ENCODE data around the gene THEMIS.

The THEMIS gene

GRCh38 chr6:127924440-127924839 is 23.6 kb upstream of the THEMIS start:
- no peak for TF ChIP-seq CTCF (conservative IDR thresholded peaks at IDR 0.05; ENCODE audit: low read depth, low read length)
- DNase-seq (ENCODE audit: low read depth) = peak; percentile 66

GRCh38 chr6:127924031-127924430 is 23.2 kb upstream of the THEMIS start:
- H3K4me3 ChIP-seq (ENCODE audit: low read depth, low read length) = no peak overlapping the region
- DNase-seq (ENCODE audit: low read depth) = no peak
- no peak for TF ChIP-seq CTCF (conservative IDR thresholded peaks at IDR 0.05; ENCODE audit: low read depth, low read length)

More at GRCh38 chr6:127924440-127924839, 23.6 kb upstream of the THEMIS start:
- H3K4me3 ChIP-seq (ENCODE audit: low read depth, low read length) = no peak overlapping the region

- TF ChIP-seq CTCF (conservative IDR thresholded peaks at IDR 0.05; ENCODE audit: low read depth, low read length) = no peak
- no peak for DNase-seq (ENCODE audit: low read depth)
- H3K4me3 ChIP-seq (ENCODE audit: low read depth, low read length) = no peak overlapping the region
Measured at GRCh38 chr6:127923135-127923534, 22.3 kb upstream of the THEMIS start.

- no peak overlapping the region for H3K4me3 ChIP-seq (ENCODE audit: low read depth, low read length)
- no peak for TF ChIP-seq CTCF (conservative IDR thresholded peaks at IDR 0.05; ENCODE audit: low read depth, low read length)
- DNase-seq (ENCODE audit: low read depth) = no peak
Measured at GRCh38 chr6:127921982-127922381, 21.1 kb upstream of the THEMIS start.

- no peak for DNase-seq (ENCODE audit: low read depth)
- no peak for TF ChIP-seq CTCF (conservative IDR thresholded peaks at IDR 0.05; ENCODE audit: low read depth, low read length)
- no peak overlapping the region for H3K4me3 ChIP-seq (ENCODE audit: low read depth, low read length)
Measured at GRCh38 chr6:127920804-127921203, 19.9 kb upstream of the THEMIS start.

GRCh38 chr6:127918506-127919427 is 17.9 kb upstream of the THEMIS start:
- peak; percentile 5 for DNase-seq (ENCODE audit: low read depth)
- no peak overlapping the region for H3K4me3 ChIP-seq (ENCODE audit: low read depth, low read length)
- no peak for TF ChIP-seq CTCF (conservative IDR thresholded peaks at IDR 0.05; ENCODE audit: low read depth, low read length)

GRCh38 chr6:127917766-127918165 is 16.9 kb upstream of the THEMIS start:
- H3K4me3 ChIP-seq (ENCODE audit: low read depth, low read length) = no peak overlapping the region

More at GRCh38 chr6:127917766-127918165, 16.9 kb upstream of the THEMIS start:
- DNase-seq (ENCODE audit: low read depth) = no peak
- TF ChIP-seq CTCF (conservative IDR thresholded peaks at IDR 0.05; ENCODE audit: low read depth, low read length) = no peak
